ENCODE results near the gene DIS3L2.
"Not testable (repeated sequence)": the region's sequence is repeated elsewhere in the genome, so short reads cannot be mapped to it uniquely, and the experiment has no call there.

DIS3L2 gene

GRCh38 chr2:232327105-232328031 lies 365.9 kb downstream of the DIS3L2 start:
- H3K4me3 ChIP-seq (ENCODE audit: low read depth, low read length): no peak overlapping the region

GRCh38 chr2:232328032-232328422 lies 366.5 kb downstream of the DIS3L2 start:
- H3K4me3 ChIP-seq (ENCODE audit: low read depth, low read length): no peak overlapping the region
- no peak for TF ChIP-seq CTCF (IDR thresholded peaks at IDR 0.05; ENCODE audit: low read depth, low read length)

More at GRCh38 chr2:232327105-232328031, 365.9 kb downstream of the DIS3L2 start:
- TF ChIP-seq CTCF (IDR thresholded peaks at IDR 0.05; ENCODE audit: low read depth, low read length): peak; percentile 89

- TF ChIP-seq CTCF (IDR thresholded peaks at IDR 0.05; ENCODE audit: low read depth, low read length): no peak
- H3K4me3 ChIP-seq (ENCODE audit: low read depth, low read length): no peak overlapping the region
Measured at GRCh38 chr2:232328516-232329460, 367.3 kb downstream of the DIS3L2 start.

GRCh38 chr2:232329716-232330067 lies 368.2 kb downstream of the DIS3L2 start:
- H3K4me3 ChIP-seq (ENCODE audit: low read depth, low read length): no peak overlapping the region

GRCh38 chr2:232330068-232330999 lies 368.8 kb downstream of the DIS3L2 start:
- H3K4me3 ChIP-seq (ENCODE audit: low read depth, low read length): no peak overlapping the region
- no peak for TF ChIP-seq CTCF (IDR thresholded peaks at IDR 0.05; ENCODE audit: low read depth, low read length)

More at GRCh38 chr2:232329716-232330067, 368.2 kb downstream of the DIS3L2 start:
- TF ChIP-seq CTCF (IDR thresholded peaks at IDR 0.05; ENCODE audit: low read depth, low read length): no peak

- not testable (repeated sequence) for H3K4me3 ChIP-seq (ENCODE audit: low read depth, low read length)
Measured at GRCh38 chr2:232331061-232331460, 369.5 kb downstream of the DIS3L2 start.

- not testable (repeated sequence) for H3K4me3 ChIP-seq (ENCODE audit: low read depth, low read length)
Measured at GRCh38 chr2:232331641-232332040, 370.1 kb downstream of the DIS3L2 start.

GRCh38 chr2:232332244-232332939 lies 370.9 kb downstream of the DIS3L2 start:
- H3K4me3 ChIP-seq (ENCODE audit: low read depth, low read length): not testable (repeated sequence)

Measured in WI38 (cell line).